ENCODE results near the gene ATXN3L.
"Not testable (repeated sequence)": the region's sequence is repeated elsewhere in the genome, so short reads cannot be mapped to it uniquely, and the experiment has no call there.

Gene ATXN3L

DNA sequence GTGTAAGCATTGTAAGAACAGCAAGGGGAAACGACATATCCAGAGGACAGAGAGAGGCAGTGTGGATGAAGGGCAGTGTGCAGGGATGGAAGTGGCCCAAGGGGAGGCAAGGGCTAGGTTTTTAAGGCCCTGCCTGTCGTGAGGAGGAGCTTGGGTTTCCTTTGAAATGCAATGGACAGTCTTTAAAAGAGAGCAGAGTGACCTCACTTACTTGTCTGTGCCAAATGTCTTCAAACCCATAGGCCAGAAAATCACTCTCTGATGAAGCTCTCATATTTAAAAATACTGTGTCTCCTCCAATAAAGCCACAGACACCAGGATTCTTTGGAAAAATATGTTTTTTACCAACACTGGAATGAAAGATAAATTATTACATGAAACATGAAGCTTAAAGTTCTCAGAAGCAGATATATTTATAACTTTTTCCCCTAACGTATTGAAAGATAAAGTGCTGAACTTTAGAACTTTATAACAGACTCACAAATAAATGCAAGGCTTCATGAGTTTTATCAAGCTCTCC lies 19.2 kb upstream of the ATXN3L start:
- peaks cover 3% of the 10 kb centered on the region for H3K4me1 Mint-ChIP-seq (ENCODE audit: low read depth)
- no peaks in the 10 kb centered on the region for H3K9me3 Mint-ChIP-seq
- H3K27ac Mint-ChIP-seq: no peak overlapping the region
- H3K27me3 Mint-ChIP-seq: peaks cover 51% of the 10 kb centered on the region
- H3K36me3 Mint-ChIP-seq (ENCODE audit: low read depth): no peaks in the 10 kb centered on the region
- H3K4me3 Mint-ChIP-seq: no peak overlapping the region
- no peak for DNase-seq

DNA sequence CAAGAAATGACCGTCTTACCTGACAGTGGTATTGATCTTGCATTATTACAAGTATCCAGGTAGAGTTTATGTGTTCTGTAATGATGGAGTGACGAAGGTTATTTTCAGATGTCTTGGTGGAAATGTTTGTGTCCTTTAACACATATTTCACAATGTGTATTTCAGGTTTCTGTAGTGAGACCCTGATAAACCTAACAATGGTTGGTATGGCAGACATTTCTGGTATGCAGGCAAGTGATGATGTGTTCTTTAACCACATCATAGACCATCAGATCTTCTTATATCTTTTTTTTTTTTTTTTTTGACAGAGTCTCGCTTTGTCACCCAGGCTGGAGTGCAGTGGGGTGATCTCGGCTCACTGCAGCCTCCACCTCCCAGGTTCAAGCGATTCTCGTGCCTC lies 14.6 kb upstream of the ATXN3L start:
- Mint-ChIP-seq H3K27me3 (peaks cover 63% of the 10 kb centered on the region), H3K27ac (no peak overlapping the region)
- DNase-seq: no peak

DNA sequence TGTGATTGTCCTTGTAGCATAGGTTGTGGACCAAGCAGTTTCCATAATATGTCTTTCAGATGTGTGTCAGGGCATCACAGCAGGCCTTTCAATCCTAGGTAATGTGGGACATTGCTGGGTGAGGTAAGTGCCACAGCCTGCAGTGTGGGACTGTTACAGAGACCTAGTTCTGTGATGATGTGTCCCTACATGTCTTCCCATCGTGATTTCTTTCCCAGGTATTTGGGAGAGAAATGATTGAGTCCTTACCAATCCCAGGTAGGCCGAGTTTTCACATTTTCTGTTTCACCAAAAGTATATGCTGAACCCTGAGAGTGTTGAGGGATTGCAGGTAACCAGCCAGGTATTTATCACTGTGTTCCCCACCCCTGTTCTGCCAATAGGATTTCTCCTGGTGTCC lies 10.6 kb upstream of the ATXN3L start:
- Mint-ChIP-seq H3K9me3 (peaks cover 2% of the 10 kb centered on the region), H3K27ac (no peak overlapping the region), H3K4me3 (no peak overlapping the region), H3K4me1 (ENCODE audit: low read depth) (peaks cover 3% of the 10 kb centered on the region), H3K36me3 (ENCODE audit: low read depth) (no peaks in the 10 kb centered on the region), H3K27me3 (peaks cover 68% of the 10 kb centered on the region)
- no peak for DNase-seq

More for the DNA sequence above, 14.6 kb upstream of the ATXN3L start:
- peaks cover 2% of the 10 kb centered on the region for H3K9me3 Mint-ChIP-seq
- H3K36me3 Mint-ChIP-seq (ENCODE audit: low read depth): no peaks in the 10 kb centered on the region
- H3K4me1 Mint-ChIP-seq (ENCODE audit: low read depth): peaks cover 3% of the 10 kb centered on the region
- H3K4me3 Mint-ChIP-seq: no peak overlapping the region

DNA sequence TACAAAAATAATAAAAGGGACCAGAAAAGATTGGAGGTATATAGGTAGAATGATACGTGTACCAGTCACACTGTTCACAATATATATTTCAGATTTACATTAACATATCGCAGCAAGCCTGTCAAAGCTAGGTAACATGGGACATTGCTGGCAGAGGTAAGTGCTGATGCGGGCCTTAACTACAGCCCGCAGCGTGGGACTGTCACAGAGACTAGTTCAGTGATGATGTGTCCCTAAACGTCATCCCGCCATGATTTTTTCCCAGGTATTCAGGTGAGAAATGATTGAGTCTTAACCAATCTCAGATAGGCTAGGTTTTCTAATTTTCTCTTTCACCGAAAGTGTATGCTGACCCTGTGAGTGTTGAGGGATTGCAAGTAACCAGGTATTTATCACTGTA lies 7.8 kb upstream of the ATXN3L start:
- no peak overlapping the region for H3K27ac Mint-ChIP-seq
- no peaks in the 10 kb centered on the region for H3K36me3 Mint-ChIP-seq (ENCODE audit: low read depth)
- peaks cover 76% of the 10 kb centered on the region for H3K27me3 Mint-ChIP-seq
- H3K4me3 Mint-ChIP-seq: no peak overlapping the region
- peaks cover 2% of the 10 kb centered on the region for H3K9me3 Mint-ChIP-seq
- no peak for DNase-seq
- no peaks in the 10 kb centered on the region for H3K4me1 Mint-ChIP-seq (ENCODE audit: low read depth)

DNA sequence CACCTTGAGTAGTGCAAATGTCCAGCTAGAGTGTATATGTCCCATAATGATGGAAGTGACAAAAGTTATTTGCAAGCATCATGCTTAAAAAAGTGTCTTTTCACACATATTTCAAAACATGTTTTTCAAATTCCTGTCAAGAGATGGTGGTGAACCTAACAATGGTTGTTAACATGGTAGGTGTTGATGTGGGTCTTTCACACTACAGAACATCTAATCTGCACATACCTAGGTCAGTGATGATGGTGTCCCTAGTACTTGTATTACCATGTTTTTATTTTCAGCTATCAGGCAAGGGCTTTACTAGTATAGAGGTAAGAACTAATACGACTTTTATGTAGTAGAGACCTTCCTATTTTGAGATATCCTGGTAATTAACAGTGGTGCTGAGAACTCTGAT lies 3.4 kb upstream of the ATXN3L start:
- peaks cover 65% of the 10 kb centered on the region for H3K27me3 Mint-ChIP-seq
- no peak overlapping the region for H3K4me3 Mint-ChIP-seq
- H3K27ac Mint-ChIP-seq: no peak overlapping the region
- H3K9me3 Mint-ChIP-seq: peaks cover 5% of the 10 kb centered on the region
- H3K4me1 Mint-ChIP-seq (ENCODE audit: low read depth): no peaks in the 10 kb centered on the region
- no peak for DNase-seq
- no peaks in the 10 kb centered on the region for H3K36me3 Mint-ChIP-seq (ENCODE audit: low read depth)

DNA sequence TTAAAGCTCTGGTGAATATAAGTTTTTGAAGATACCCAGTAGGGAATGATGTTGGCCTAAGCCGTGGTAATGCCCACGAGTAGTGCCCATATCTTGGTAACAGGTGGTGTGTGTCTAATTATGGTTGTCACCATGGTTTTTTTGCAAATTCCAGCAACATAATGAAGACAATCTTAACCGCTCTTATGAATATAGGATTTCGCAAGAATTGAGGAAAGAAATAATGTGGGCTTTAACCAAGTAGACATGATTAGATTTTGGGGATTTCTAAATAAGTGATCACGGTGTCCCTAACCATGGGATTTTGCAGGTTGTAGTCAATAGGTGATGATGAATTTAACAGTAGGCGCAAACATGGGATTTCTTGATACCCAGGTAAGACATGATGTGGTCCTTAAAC lies 2.5 kb downstream of the ATXN3L start:
- DNase-seq: no peak
- Mint-ChIP-seq H3K36me3 (ENCODE audit: low read depth) (no peaks in the 10 kb centered on the region), H3K27ac (no peak overlapping the region), H3K9me3 (peaks cover 5% of the 10 kb centered on the region), H3K27me3 (peaks cover 68% of the 10 kb centered on the region), H3K4me3 (no peak overlapping the region), H3K4me1 (ENCODE audit: low read depth) (no peaks in the 10 kb centered on the region)

DNA sequence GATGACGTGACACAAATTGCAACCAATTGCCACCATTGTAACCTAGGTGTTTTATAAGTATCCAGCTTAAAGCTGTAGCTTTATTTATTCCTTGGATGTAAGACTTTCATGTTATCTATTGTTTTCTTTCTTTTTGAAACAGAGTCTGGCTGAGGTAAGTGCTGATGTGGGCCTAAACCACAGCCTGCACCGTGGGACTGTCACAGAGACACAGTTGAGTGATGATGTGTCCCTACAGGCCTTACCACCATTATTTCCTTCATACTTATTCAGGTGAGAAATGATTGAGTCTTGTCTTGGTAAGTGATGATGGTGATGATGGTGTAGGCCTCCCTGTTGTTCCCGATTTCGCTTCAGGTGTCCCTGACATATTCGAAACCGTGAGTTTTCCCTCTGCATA lies 8.3 kb downstream of the ATXN3L start:
- Mint-ChIP-seq H3K36me3 (ENCODE audit: low read depth) (no peaks in the 10 kb centered on the region), H3K9me3 (no peaks in the 10 kb centered on the region), H3K27ac (no peak overlapping the region), H3K4me1 (ENCODE audit: low read depth) (no peaks in the 10 kb centered on the region), H3K27me3 (peaks cover 73% of the 10 kb centered on the region), H3K4me3 (no peak overlapping the region)
- no peak for DNase-seq

DNA sequence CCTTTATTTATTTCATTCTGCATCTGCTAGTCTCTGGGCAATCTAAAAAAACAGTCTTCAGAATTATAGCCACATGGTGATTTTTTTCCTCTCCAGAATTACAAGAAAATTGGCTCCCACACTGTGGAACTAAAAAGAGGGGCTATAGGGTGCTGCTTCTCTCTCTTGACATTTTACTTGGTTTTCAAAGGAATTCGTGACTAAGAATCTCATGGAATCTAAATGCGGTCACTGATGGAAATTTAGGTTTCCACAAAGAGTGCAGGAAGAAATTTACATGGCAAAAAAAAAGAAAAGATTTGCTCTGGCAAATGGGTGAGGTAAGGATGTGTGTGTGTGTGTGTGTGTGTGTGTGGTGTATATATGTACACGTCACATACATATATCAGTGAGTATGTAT lies 10.2 kb downstream of the ATXN3L start:
- no peaks in the 10 kb centered on the region for H3K4me1 Mint-ChIP-seq (ENCODE audit: low read depth)
- no peaks in the 10 kb centered on the region for H3K36me3 Mint-ChIP-seq (ENCODE audit: low read depth)
- peaks cover 75% of the 10 kb centered on the region for H3K27me3 Mint-ChIP-seq
- H3K9me3 Mint-ChIP-seq: no peaks in the 10 kb centered on the region
- no peak overlapping the region for H3K27ac Mint-ChIP-seq
- DNase-seq: no peak
- no peak overlapping the region for H3K4me3 Mint-ChIP-seq

DNA sequence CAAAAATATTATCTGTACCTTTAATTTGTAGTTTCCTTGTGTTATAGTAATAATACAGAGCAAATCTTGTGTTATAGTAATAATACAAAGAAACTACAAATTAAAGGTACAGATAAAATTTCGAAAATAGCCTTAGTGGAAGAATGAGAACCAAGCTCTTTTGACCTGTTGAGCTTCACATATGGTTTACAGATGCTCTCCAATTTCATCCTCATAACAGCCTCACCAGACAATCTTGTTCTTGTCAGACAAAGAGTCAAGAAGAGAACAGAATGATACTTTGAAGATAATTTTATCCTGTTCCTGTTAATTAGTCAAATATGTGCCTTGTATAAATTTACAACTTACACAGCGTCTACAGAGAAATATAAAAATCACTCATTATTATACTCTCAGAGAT lies 12.8 kb downstream of the ATXN3L start:
- H3K36me3 Mint-ChIP-seq (ENCODE audit: low read depth): no peaks in the 10 kb centered on the region
- no peaks in the 10 kb centered on the region for H3K9me3 Mint-ChIP-seq
- peaks cover 74% of the 10 kb centered on the region for H3K27me3 Mint-ChIP-seq
- no peak overlapping the region for H3K4me3 Mint-ChIP-seq
- no peak for DNase-seq
- H3K27ac Mint-ChIP-seq: no peak overlapping the region
- H3K4me1 Mint-ChIP-seq (ENCODE audit: low read depth): peaks cover 4% of the 10 kb centered on the region

DNA sequence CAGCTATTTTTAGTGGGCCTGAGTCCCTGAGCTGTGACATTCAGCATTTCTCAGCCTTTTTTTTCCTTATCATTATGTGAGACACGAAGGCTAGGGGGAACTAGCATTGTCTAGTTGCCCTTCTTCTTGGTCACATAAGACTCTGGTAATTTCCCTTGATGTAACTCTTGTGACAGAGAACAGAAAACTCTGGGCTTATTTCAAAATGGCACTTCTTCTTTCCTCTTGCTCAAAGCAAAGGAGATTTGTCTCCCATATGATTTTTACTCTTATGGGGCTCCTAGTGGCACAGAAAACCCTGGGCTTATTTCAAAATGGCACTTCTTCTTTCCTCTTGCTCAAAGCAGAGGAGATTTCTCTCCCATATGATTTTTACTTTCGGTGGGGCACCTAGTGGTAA lies 14.7 kb downstream of the ATXN3L start:
- no peaks in the 10 kb centered on the region for H3K9me3 Mint-ChIP-seq
- no peaks in the 10 kb centered on the region for H3K36me3 Mint-ChIP-seq (ENCODE audit: low read depth)

DNA sequence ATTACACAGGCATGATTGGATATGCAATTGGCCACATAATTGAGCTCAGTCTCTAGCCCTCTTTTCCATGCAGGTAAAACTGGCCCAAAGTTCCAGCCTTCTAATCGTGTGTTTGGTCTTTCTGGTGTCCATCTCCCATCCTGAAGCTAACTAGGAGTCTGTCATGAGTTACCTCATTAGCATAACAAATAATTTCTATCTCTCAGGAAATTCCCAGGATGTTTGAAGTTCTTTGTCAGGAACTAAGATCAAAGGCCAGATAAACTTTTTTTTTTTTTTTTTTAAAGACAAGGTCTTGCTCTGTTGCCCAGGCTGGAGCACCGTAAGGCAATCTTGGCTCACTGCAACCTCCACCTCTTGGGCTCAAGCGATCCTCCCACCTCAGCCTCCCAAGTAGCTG lies 15.8 kb downstream of the ATXN3L start:
- H3K36me3 Mint-ChIP-seq (ENCODE audit: low read depth): no peaks in the 10 kb centered on the region
- peaks cover 17% of the 10 kb centered on the region for H3K4me1 Mint-ChIP-seq (ENCODE audit: low read depth)
- H3K27ac Mint-ChIP-seq: no peak overlapping the region
- H3K4me3 Mint-ChIP-seq: no peak overlapping the region
- peaks cover 63% of the 10 kb centered on the region for H3K27me3 Mint-ChIP-seq
- H3K9me3 Mint-ChIP-seq: no peaks in the 10 kb centered on the region
- no peak for DNase-seq

More for the DNA sequence above, 14.7 kb downstream of the ATXN3L start:
- no peak for DNase-seq
- H3K4me1 Mint-ChIP-seq (ENCODE audit: low read depth): peaks cover 12% of the 10 kb centered on the region
- H3K27me3 Mint-ChIP-seq: peaks cover 67% of the 10 kb centered on the region
- H3K4me3 Mint-ChIP-seq: no peak overlapping the region
- H3K27ac Mint-ChIP-seq: no peak overlapping the region

DNA sequence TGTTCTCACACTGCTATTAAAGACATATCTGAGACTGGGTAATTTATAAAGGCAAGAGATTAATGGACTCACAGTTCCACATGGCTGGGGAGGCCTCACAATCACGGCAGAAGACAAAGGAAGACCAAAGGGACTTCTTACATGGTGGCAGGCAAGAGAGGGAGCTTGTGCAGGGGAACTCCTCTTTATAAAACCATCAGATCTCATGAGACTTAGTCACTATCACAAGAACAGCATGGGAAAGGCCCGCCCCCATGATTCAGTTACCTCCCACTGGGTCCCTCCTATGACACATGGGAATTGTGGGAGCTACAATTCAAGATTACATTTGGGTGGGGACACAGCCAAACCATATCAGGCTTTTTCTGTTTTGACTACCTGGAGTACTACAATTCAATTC lies 16.6 kb downstream of the ATXN3L start:
- H3K27ac Mint-ChIP-seq; DNase-seq; H3K36me3 Mint-ChIP-seq (ENCODE audit: low read depth); H3K4me3 Mint-ChIP-seq; H3K9me3 Mint-ChIP-seq: not testable (repeated sequence)
- Mint-ChIP-seq H3K4me1 (ENCODE audit: low read depth) (peaks cover 20% of the 10 kb centered on the region), H3K27me3 (peaks cover 62% of the 10 kb centered on the region)

DNA sequence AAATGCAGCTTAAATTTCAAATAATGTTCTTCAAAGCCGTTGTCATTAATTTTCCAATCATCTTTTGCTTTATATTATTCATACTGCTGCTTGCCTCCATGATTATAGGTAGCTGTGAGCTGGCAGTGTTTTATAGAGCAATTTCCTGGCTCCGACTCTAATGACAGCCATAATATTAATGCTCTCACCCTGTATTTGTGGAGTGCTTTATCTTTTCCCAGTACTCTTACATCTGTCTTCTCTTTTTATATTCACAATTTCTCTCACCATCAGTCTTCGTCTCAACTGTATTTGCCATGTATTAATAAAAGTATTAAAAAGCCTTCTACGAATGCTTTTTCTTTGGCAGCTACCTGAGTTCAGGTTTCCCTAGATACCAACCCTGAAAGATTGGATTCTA lies 21.0 kb downstream of the ATXN3L start:
- H3K36me3 Mint-ChIP-seq (ENCODE audit: low read depth): no peaks in the 10 kb centered on the region
- H3K4me3 Mint-ChIP-seq: no peak overlapping the region
- no peaks in the 10 kb centered on the region for H3K9me3 Mint-ChIP-seq
- H3K27ac Mint-ChIP-seq: no peak overlapping the region
- no peak for DNase-seq
- H3K4me1 Mint-ChIP-seq (ENCODE audit: low read depth): peaks cover 20% of the 10 kb centered on the region
- H3K27me3 Mint-ChIP-seq: peaks cover 56% of the 10 kb centered on the region

DNA sequence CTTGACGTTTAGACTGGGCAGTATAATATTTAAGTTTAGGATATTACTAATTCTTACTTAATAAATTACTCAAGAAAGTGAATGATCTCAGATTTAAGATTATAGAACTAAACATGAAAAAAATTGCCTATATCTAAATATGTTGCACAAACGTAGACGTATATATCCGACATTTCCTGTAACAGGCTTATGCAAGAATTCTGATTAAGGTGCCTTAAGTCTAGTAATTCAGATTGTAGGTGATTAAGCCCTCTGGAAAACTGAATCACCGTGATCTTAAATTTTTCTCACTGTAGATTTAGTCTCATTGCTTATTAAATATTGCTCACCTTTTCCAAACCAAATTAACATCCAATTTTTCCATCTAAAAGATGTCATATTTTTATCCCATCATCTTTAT lies 24.0 kb downstream of the ATXN3L start:
- Mint-ChIP-seq H3K27me3 (peaks cover 41% of the 10 kb centered on the region), H3K36me3 (ENCODE audit: low read depth) (no peaks in the 10 kb centered on the region), H3K27ac (no peak overlapping the region), H3K4me3 (no peak overlapping the region), H3K9me3 (no peaks in the 10 kb centered on the region), H3K4me1 (ENCODE audit: low read depth) (peaks cover 13% of the 10 kb centered on the region)
- no peak for DNase-seq

DNA sequence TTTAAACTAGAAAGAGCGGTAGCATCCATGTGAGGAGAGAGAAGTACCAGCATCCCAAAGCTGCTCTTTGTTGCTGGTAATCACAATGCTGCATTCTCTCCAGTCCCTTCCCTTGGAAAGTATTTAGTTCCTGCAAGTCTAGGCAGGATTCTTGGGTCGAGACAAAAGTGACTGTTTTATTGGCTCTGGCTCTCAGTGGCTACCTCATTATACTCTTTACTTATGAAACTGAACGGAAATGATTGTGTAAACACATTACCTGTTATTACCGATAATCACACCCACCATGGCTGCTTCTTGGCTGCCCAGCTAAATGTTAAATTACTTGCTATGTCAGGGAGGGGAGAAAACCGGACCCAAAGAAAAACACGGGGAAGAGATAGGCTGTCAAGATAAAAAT lies 26.2 kb downstream of the ATXN3L start:
- no peak for DNase-seq
- Mint-ChIP-seq H3K4me3 (no peak overlapping the region), H3K27ac (no peak overlapping the region), H3K4me1 (ENCODE audit: low read depth) (no peaks in the 10 kb centered on the region), H3K9me3 (no peaks in the 10 kb centered on the region), H3K27me3 (peaks cover 49% of the 10 kb centered on the region), H3K36me3 (ENCODE audit: low read depth) (no peaks in the 10 kb centered on the region)

DNA sequence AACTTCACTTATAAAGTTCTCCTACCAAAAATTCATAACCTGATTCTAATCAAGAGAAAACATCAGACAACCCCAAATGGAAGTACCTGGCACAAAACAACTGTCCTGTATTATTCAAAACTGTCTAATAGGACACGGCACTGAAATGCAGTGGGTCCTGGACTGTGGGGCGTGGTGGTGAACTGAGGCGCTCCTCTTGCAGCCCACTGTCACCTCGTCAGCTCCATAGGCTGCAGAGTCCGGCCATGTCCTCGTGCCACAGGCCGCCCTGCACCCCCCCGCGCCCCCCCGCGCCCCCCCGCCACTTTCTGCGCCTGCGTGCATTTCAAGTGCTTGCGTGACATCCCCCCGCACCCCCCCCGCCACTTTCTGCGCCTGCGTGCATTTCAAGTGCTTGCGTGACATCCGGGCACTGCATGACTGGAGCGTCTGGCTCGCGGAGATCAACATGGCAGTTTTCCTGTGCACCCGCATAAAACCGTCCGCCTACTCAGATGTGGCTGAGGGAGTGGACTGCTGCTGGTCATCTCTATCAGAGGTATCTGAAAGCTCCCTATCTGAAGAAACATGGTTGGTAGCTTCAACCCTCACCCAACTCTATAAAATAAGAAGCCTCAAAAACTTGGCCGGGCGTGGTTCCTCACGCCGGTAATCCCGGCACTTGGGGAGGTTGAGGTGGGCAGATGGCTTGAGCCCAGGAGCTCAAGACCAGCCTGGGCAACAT lies 28.8 kb downstream of the ATXN3L start:
- Mint-ChIP-seq H3K36me3 (ENCODE audit: low read depth) (no peaks in the 10 kb centered on the region), H3K27me3 (peaks cover 44% of the 10 kb centered on the region), H3K4me1 (ENCODE audit: low read depth) (no peaks in the 10 kb centered on the region), H3K27ac (no peak overlapping the region), H3K9me3 (no peaks in the 10 kb centered on the region), H3K4me3 (no peak overlapping the region)
- no peak for DNase-seq

Measured in activated T-cell treated with anti-CD3 and anti-CD28 coated beads, Interleukin-2, amount 50 U/mL, for 24 hours (primary cell).